ENCODE data around the gene ZBTB16.

DNA sequence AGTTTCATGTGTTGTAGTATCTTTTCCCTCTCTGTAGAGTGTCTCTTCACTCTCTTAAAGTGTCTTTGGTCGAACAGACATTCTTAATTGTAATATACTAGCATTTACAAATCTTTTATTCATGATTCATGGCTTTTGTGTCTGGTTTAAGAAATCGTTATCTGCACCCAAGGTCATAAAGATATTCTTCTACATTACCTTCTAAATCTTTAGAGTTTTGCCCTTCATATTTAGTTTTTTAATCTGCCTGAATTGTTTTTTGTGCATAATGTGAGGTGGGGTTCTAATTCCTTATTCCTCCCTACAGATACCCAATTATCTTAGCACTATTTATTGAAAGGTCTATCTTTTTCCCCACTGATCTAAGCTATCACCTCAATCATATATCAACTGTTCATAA lies 227.6 kb downstream of the ZBTB16 start:
- TF ChIP-seq POLR2AphosphoS5 (IDR thresholded peaks at IDR 0.05) = no peak
- TF ChIP-seq SMC3 (conservative IDR thresholded peaks at IDR 0.05; ENCODE audit: poor library complexity) = no peak
- no peak for TF ChIP-seq CTCF (IDR thresholded peaks at IDR 0.05; ENCODE audit: poor library complexity, severe bottlenecking)
- TF ChIP-seq EZH2 (IDR thresholded peaks at IDR 0.05; ENCODE audit: borderline replicate concordance, insufficient read depth, low read length, poor library complexity, severe bottlenecking) = no peak
- TF ChIP-seq, protein P1, sequence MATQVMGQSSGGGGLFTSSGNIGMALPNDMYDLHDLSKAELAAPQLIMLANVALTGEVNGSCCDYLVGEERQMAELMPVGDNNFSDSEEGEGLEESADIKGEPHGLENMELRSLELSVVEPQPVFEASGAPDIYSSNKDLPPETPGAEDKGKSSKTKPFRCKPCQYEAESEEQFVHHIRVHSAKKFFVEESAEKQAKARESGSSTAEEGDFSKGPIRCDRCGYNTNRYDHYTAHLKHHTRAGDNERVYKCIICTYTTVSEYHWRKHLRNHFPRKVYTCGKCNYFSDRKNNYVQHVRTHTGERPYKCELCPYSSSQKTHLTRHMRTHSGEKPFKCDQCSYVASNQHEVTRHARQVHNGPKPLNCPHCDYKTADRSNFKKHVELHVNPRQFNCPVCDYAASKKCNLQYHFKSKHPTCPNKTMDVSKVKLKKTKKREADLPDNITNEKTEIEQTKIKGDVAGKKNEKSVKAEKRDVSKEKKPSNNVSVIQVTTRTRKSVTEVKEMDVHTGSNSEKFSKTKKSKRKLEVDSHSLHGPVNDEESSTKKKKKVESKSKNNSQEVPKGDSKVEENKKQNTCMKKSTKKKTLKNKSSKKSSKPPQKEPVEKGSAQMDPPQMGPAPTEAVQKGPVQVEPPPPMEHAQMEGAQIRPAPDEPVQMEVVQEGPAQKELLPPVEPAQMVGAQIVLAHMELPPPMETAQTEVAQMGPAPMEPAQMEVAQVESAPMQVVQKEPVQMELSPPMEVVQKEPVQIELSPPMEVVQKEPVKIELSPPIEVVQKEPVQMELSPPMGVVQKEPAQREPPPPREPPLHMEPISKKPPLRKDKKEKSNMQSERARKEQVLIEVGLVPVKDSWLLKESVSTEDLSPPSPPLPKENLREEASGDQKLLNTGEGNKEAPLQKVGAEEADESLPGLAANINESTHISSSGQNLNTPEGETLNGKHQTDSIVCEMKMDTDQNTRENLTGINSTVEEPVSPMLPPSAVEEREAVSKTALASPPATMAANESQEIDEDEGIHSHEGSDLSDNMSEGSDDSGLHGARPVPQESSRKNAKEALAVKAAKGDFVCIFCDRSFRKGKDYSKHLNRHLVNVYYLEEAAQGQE (IDR thresholded peaks at IDR 0.05; ENCODE audit: borderline replicate concordance) = no peak
- TF ChIP-seq TAF1 (IDR thresholded peaks at IDR 0.05; ENCODE audit: low read depth) = no peak
- TF ChIP-seq RAD21 (conservative IDR thresholded peaks at IDR 0.05) = no peak
- TF ChIP-seq EP300 (conservative IDR thresholded peaks at IDR 0.05; ENCODE audit: poor library complexity, severe bottlenecking) = no peak
- TF ChIP-seq MXI1 (conservative IDR thresholded peaks at IDR 0.05; ENCODE audit: poor library complexity, severe bottlenecking) = no peak
